Kidney (tissue), 14 donors: ENCODE measurements around the gene RTF1. TPM values are rescaled to one million over a fixed set of nuclear protein-coding genes. Genes with fewer than 3 reads are reported as not detected.
"Not testable (repeated sequence)": the region's sequence is repeated elsewhere in the genome, so short reads cannot be mapped to it uniquely, and the experiment has no call there.

ENCODE experiments used
- DNase-seq, 5 donors: peaks; one replicate each; pipeline ENCODE4 v3.0.0-alpha.2; 2013 to 2020
- FAIRE-seq: peaks from 2 replicates; lab custom pipeline; 2012; peaks lifted over from hg19 to GRCh38; lab: Jason Lieb, UNC
- H3K27ac ChIP-seq, 2 donors: one replicate each; pipeline ENCODE4 v1.7.0; 2013; ENCODE audit warnings: low read depth in 2 of 2, low read length in 2 of 2, inconsistent platforms in 1 of 2
- H3K27me3 ChIP-seq: one replicate; pipeline ENCODE4 v1.7.1; 2013; ENCODE audit warnings: low read length, inconsistent platforms; ENCODE audit not compliant: control insufficient read depth, insufficient read depth
- H3K36me3 ChIP-seq, 3 donors: one replicate each; pipeline versions ENCODE4 v1.7.0 to v1.7.1; 2013; ENCODE audit warnings: low read length in 3 of 3, control low read depth in 1 of 3, inconsistent platforms in 1 of 3; ENCODE audit not compliant: insufficient read depth in 3 of 3, control insufficient read depth in 2 of 3
- H3K4me1 ChIP-seq, 3 donors: one replicate each; pipeline versions ENCODE4 v1.7.0 to v1.7.1; 2013; ENCODE audit warnings: low read length in 3 of 3, inconsistent platforms in 1 of 3, low read depth in 1 of 3; ENCODE audit not compliant: control insufficient read depth in 2 of 3, insufficient read depth in 2 of 3
- H3K4me3 ChIP-seq, 3 donors: one replicate each; pipeline versions ENCODE4 v1.7.0 to v1.8.1; 2013; ENCODE audit warnings: low read length in 3 of 3, control low read depth in 1 of 3, inconsistent platforms in 1 of 3
- H3K9ac ChIP-seq, 3 donors: one replicate each; pipeline versions ENCODE4 v1.7.0 to v1.7.1; 2013; ENCODE audit warnings: low read length in 3 of 3, control low read depth in 1 of 3, inconsistent platforms in 1 of 3
- H3K9me3 ChIP-seq, 3 donors: one replicate each; pipeline versions ENCODE4 v1.7.0 to v1.7.1; 2013; ENCODE audit warnings: low read length in 3 of 3, control low read depth in 1 of 3, inconsistent platforms in 1 of 3; ENCODE audit not compliant: control insufficient read depth in 2 of 3, insufficient read depth in 1 of 3
- CTCF ChIP-seq: IDR thresholded peaks from 3 replicates; pipeline ENCODE4 v1.5.1; 2012; ENCODE audit warnings: mild to moderate bottlenecking, moderate library complexity, borderline replicate concordance; ENCODE audit not compliant: insufficient read depth; ENCODE audit errors: extremely low read depth
- intact Hi-C: fragments of 100-400 bp; cut with DNase I; formaldehyde crosslinking; loops from one replicate; pipeline ENCODE4 v1.11.1; 2022
- polyA plus RNA-seq: library from polyadenylated mRNA; stranded (reverse); fragments of 350-450 nt; fragmentation: Illumina TruSeq; extraction: RNeasy Lipid Tissue Mini Kit (QIAGEN cat#74804); gene quantifications from one replicate; pipeline ENCODE4 v1.2.3, GENCODE V29; 2014; ENCODE audit warnings: low read depth, low replicate concordance; ENCODE audit not compliant: insufficient read depth
- total RNA-seq: library from RNA; stranded (reverse); fragmentation: NEBNext Ultra II Directional; extraction: Animal tissue kit (Norgen Biotek cat#: 25700); gene quantifications from one replicate; pipeline ENCODE4 v1.2.1, GENCODE V29; 2021
- donor health status: control.
- donor health status: control.
- donor health status: control.
- donor health status: control.
- donor health status: control.
- donor health status: DM: yes; HTN: yes; CAD: no.
- donor health status: Normal renal cell carcinoma (clear cell type).

The RTF1 gene
- total and polyA plus RNA-seq, 2 donors from 2014 or later: 14.8 to 29.7 TPM

GRCh38 chr15:41423979-41424659 is 7.2 kb downstream of the RTF1 start:
- no peak for TF ChIP-seq CTCF
- no peak overlapping the region for H3K27ac ChIP-seq
- H3K4me1 ChIP-seq: peaks cover 0 to 2% (median 0%) of the 10 kb centered on the region in 3 donors
- intact Hi-C loops: no loop called here
- no peak overlapping the region for H3K9ac ChIP-seq
- DNase-seq (no peak), FAIRE-seq (no peak)
- no peak overlapping the region for H3K4me3 ChIP-seq
- H3K27me3 ChIP-seq: no peaks in the 10 kb centered on the region
- H3K9me3 ChIP-seq: no peaks in the 10 kb centered on the region
- H3K36me3 ChIP-seq: no peaks in the 10 kb centered on the region

- TF ChIP-seq CTCF: no peak
- FAIRE-seq: no peak
Observed at GRCh38 chr15:41424809-41425208, 7.9 kb downstream of the RTF1 start.

GRCh38 chr15:41425907-41426306 is 9.0 kb downstream of the RTF1 start:
- H3K4me1 ChIP-seq, H3K27me3 ChIP-seq, FAIRE-seq, H3K27ac ChIP-seq, intact Hi-C loops, H3K36me3 ChIP-seq, H3K9me3 ChIP-seq, DNase-seq, H3K9ac ChIP-seq, H3K4me3 ChIP-seq: not testable (repeated sequence)

More at GRCh38 chr15:41424809-41425208, 7.9 kb downstream of the RTF1 start:
- no peaks in the 10 kb centered on the region for H3K36me3 ChIP-seq
- DNase-seq: no peak
- H3K27me3 ChIP-seq: no peaks in the 10 kb centered on the region
- peaks cover 0 to 2% (median 0%) of the 10 kb centered on the region in 3 donors for H3K4me1 ChIP-seq
- no peak overlapping the region for H3K4me3 ChIP-seq
- no peak overlapping the region for H3K9ac ChIP-seq
- no peaks in the 10 kb centered on the region for H3K9me3 ChIP-seq
- no peak overlapping the region for H3K27ac ChIP-seq
- intact Hi-C loops: no loop called here

- FAIRE-seq (no peak), DNase-seq (no peak)
- intact Hi-C loops: no loop called here
- Histone ChIP-seq H3K9ac (no peak overlapping the region), H3K4me3 (no peak overlapping the region), H3K27me3 (no peaks in the 10 kb centered on the region), H3K9me3 (no peaks in the 10 kb centered on the region), H3K36me3 (no peaks in the 10 kb centered on the region), H3K27ac (no peak overlapping the region), H3K4me1 (no peaks in the 10 kb centered on the region)
- TF ChIP-seq CTCF: no peak
Observed at GRCh38 chr15:41429003-41429890, 12.4 kb downstream of the RTF1 start.
